HepG2 (cell line): ENCODE data around the gene SMARCD1. TPM values are rescaled to one million over a fixed set of nuclear protein-coding genes. Genes with fewer than 3 reads are reported as not detected.

ENCODE experiments used
- DBP ChIP-seq: sonication (generic); formaldehyde crosslinking; IDR thresholded peaks from 2 replicates; pipeline ENCODE4 v1.4.0; 2020; ENCODE audit warnings: missing genetic modification reagents; ENCODE audit errors: not compliant biosample characterization
- EEA1 ChIP-seq: sonication (generic); formaldehyde crosslinking; IDR thresholded peaks from 2 replicates; pipeline ENCODE4 v1.5.1; 2020; ENCODE audit warnings: mild to moderate bottlenecking, missing genetic modification reagents, borderline replicate concordance
- KLF15 ChIP-seq: sonication (generic); formaldehyde crosslinking; IDR thresholded peaks from 2 replicates; pipeline ENCODE4 v1.8.1; 2023; ENCODE audit warnings: borderline replicate concordance, mild to moderate bottlenecking, inconsistent platforms, missing genetic modification reagents, mixed read lengths
- RAD51 ChIP-seq: fragments of 450-650 bp; IDR thresholded peaks from 2 replicates; pipeline ENCODE4 v1.6.1; 2016; ENCODE audit warnings: borderline replicate concordance
- RARA ChIP-seq: IDR thresholded peaks from 2 replicates; pipeline ENCODE4 v1.6.1; 2016; ENCODE audit warnings: missing genetic modification reagents, missing compliant biosample characterization
- SKIL ChIP-seq: sonication (generic); formaldehyde crosslinking; IDR thresholded peaks from 2 replicates; pipeline ENCODE4 v1.8.0; 2022; ENCODE audit warnings: missing genetic modification reagents, mild to moderate bottlenecking, moderate library complexity, borderline replicate concordance
- TARDBP ChIP-seq: sonication (generic); formaldehyde crosslinking; IDR thresholded peaks from 2 replicates; pipeline ENCODE4 v1.8.0; 2022; ENCODE audit warnings: mild to moderate bottlenecking, missing genetic modification reagents
- ZNF318 ChIP-seq: sonication (generic); formaldehyde crosslinking; IDR thresholded peaks from 2 replicates; pipeline ENCODE4 v1.4.0; 2020; ENCODE audit warnings: mild to moderate bottlenecking, missing genetic modification reagents
- ZNF362 ChIP-seq: sonication (generic); formaldehyde crosslinking; IDR thresholded peaks from 2 replicates; pipeline ENCODE4 v1.4.0; 2020; ENCODE audit warnings: missing genetic modification reagents, mild to moderate bottlenecking, borderline replicate concordance
- ZNF567 ChIP-seq: sonication (generic); formaldehyde crosslinking; IDR thresholded peaks from 2 replicates; pipeline ENCODE4 v1.8.1; 2023; ENCODE audit warnings: mild to moderate bottlenecking, missing genetic modification reagents, borderline replicate concordance
- ZNF616 ChIP-seq: sonication (generic); formaldehyde crosslinking; IDR thresholded peaks from 2 replicates; pipeline ENCODE4 v1.5.0; 2020; ENCODE audit warnings: low read depth, mild to moderate bottlenecking, missing genetic modification reagents
- ZNF746 ChIP-seq: sonication (generic); formaldehyde crosslinking; IDR thresholded peaks from 2 replicates; pipeline ENCODE4 v1.8.0; 2022; ENCODE audit warnings: mild to moderate bottlenecking, missing genetic modification reagents
- polyA plus RNA-seq, 8 experiments: library from polyadenylated mRNA; depleted of rRNA in 3 of 8; stranded (reverse) in 7 of 8; unstranded in 1 of 8; fragments of >200 nt; fragmentation: Illumina TruSeq in 4 of 8; extraction: Trizol in 4 of 8; gene quantifications; 2 replicates each; pipeline versions ENCODE4 v1.2.1 to v1.2.3, GENCODE V29; 2011 to 2016; ENCODE audit warnings: low read depth in 4 of 8, missing spikeins in 1 of 8, mixed read lengths in 1 of 8; ENCODE audit not compliant: insufficient read depth in 1 of 8
- total RNA-seq, 5 experiments: library from RNA; depleted of rRNA; stranded (reverse); fragments of >200 nt; fragmentation: Illumina TruSeq; extraction: Trizol; gene quantifications; 2 replicates each; pipeline ENCODE4 v1.2.3, GENCODE V29; 2016; ENCODE audit warnings: low read depth in 1 of 5

The SMARCD1 gene
- total and polyA plus RNA-seq, 2 of the 13 experiments (the other 11 are each of a cell fraction or from before 2014, with no cell fraction given) = 51.7 to 54.6 TPM

- peak; percentile 32; the same call in 1 of the 2 replicates for TF ChIP-seq TARDBP (CRISPR knock-in tag)
- no peak for TF ChIP-seq SKIL (CRISPR knock-in tag)
- no peak for TF ChIP-seq ZNF616 (CRISPR knock-in tag)
- TF ChIP-seq ZNF362 = no peak
- TF ChIP-seq ZNF318 (CRISPR knock-in tag) = no peak
- no peak for TF ChIP-seq ZNF746
- TF ChIP-seq ZNF567 (CRISPR knock-in tag) = no peak
- TF ChIP-seq DBP (CRISPR knock-in tag) = no peak
- TF ChIP-seq RAD51 = no peak
- peak; percentile 59; the same call in 1 of the 2 replicates for TF ChIP-seq RARA
- no peak for TF ChIP-seq EEA1
- no peak for TF ChIP-seq KLF15 (CRISPR knock-in tag)
Observed at GRCh38 chr12:50110127-50110761, 25.1 kb downstream of the SMARCD1 start (continued).
